HG02642 (cell line): ENCODE results near the gene GPR17.

ENCODE experiments used
- ATAC-seq: cut with Tn5 transposase; IDR thresholded peaks from one replicate; pipeline ENCODE4 v1.9.1; 2021; ENCODE audit warnings: mild to moderate bottlenecking; ENCODE audit not compliant: unreplicated experiment, poor library complexity

Gene GPR17

DNA sequence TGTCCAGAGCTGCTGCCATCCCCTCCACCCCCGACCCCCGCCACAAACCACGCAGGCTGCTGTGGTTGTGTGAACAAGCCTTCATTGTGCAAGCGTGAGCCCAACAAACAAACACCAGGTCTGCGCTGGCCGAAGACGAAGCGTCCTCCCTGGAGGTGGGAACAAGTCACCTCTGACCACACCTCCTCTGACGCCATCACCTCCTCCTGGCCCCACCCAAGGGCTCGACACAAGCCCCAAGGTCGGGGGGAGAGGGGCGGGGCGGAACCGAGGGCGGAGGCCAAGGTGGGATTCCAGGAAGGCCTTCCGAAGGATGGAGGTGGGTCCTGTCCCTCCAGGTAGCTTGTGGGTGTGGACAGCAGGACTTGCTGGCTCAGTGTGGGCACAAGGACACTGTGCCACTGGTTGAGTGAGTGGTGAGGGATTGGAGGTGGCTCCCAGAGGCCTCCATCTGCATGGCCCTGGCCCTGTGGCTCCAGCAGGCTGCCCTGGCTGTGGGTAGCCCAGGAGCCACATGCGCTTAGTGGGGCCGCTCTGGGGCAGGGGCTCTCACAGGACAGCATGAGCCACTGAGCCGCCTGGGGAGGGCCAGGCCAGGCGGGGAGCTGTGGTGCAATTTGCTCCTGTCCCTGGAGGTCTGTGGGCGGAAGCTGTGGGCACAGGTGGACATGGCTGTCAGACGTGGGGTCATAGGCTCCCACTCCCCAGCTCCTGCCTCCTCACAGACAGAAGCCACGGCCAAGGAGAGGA is 7.4 kb upstream of the GPR17 start:
- ATAC-seq, result no peak

DNA sequence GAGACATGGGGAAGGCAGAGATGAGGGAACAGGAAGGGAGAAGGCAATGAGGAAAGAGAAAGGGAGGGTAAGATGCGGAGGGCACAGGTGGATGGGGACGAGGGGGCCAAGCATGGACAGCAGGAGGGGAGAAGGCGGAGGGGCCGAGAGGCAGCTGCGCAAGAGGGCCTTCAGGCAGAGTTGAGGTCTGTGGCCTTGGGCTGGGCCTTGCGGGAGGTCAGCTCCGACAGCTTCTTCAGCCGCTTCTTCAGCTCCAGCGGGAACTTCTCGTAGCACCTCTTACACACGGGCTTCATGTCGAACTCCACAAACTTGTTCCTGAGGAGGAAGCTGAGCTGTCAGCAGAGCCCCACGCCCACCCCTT is 6.9 kb upstream of the GPR17 start:
- ATAC-seq, result no peak

DNA sequence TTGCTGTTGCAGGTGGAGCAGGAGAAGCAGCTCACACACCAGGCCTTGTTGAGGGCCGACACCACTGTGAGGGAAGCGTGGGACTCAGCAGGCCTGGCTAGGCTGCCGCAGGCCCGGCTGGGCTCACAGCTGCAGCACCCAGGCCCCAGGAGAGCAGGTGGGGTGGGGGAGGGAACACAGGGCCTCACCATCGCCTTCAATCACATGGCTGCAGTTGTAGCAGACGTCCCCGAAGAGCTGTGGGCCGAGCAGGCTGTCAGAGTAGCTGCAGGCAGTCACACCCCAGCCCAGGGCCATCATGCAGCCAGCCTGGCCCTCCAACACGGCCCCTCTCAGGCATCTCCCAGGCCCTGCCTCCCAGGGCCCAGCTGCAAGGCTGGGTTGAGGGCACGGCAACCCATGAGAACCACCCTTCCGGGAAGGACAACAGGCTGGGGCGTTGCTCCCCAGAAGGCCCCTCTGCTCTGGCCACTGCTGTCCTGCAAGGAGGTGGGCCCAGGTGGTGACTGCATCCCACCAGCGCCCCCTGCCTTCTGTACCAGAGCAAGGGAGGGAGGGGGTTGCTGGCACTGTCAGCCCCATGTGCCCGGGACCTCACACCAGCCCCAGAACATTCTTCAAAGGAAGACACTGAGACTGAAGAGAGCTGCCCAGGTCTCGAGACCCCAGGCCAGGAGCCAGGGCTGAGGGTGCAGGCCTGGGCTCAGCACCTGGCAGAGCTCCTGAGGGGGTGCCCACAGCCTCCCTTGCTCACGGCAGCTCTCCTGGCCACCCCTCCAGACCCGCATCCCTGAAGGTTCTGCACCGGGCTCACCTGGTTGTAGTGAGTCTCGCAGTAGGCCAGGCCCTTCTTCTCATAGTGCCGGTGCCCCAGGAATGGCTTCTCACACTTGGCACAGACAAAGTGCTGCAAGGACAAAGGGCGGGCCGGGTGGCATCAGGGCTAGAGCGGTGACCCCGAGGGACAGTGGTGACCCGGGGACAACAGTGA is 5.6 kb upstream of the GPR17 start:
- ATAC-seq, result peak; percentile 49

DNA sequence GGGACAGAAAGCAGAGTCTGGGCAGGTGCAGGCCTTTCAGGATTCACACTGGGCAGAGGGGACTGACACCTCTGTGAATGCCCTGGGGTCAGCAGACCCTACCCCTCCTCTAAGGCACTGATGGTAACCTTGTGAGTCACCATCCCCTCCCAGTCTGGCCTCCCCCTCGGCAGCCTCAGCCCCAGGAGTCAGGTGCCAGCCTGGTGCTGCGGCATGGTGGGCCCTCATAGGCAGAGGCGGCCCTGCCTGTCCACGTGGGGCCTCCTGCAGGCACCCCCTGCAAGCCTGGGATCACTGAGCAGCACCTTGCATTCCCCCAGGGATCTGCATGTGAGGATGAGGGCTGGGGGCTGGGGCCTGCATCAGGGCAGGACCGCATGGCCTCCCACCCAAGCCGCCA is 4.8 kb upstream of the GPR17 start:
- ATAC-seq, result no peak

DNA sequence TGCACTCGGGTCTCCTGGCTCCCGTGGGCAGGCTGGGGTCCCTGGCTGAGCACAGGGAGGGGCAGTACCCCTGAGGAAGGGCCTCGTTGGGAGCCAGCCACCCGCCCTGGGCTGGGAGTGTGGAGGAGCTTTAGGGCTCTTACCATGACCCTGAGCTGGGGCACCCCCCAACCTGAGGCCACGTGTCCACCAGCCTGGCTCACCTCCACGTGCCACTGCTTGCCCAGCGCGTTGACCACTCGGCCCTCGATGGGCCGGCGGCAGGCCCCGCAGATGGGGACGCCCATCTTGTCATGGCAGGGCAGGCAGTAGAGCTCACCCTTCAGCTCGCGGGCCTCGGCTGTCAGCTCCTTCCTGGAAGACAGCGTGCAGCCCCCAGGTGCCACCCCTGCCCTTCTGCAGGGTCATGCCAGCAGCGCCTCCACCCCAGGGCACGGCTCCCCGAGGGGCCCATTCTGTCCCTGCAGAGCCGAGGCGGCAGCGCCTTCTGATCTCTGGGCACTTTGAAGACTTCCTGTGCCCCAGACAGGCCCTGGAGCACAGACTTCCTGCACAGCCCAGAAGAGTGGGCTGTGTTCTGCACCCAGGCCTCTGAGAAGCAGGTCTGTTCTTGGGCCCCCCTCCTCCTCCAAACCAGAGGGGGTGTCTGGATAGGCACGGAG is 4.0 kb upstream of the GPR17 start:
- ATAC-seq, result no peak

DNA sequence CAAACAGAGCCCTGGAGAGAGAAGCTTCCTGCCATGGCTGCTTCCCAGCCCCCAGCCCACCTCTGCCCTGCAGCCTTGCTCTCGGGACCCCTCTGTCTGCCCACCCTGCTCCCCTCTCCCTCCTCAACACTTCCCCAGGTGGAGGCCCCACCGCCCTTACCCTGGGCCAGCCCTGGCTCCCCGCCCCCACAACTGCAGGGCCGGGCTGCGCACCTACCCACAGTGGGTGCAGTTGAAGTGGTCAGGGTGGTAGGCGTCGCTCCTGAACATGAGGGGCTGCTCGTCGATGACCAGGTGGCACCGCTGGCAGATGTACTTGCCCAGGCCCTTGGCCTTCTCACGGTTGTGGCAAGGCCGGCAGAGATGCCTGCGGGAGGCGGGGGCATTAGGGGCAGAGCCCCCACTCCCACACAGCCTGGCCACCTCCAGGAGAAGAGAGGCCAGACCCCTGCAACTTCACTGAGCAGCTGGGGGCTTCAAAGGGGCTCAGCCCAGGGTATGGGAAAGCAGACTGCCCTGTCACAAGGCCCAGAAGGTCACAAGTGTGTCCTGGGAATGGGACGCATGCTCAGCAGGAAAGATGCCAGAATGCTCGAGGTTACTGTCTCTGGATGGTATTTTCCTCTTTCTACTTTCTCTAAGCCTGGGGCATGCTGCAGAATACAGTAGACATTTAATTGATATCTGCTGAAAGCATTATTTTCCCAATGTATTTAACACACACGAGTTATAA is 3.1 kb upstream of the GPR17 start:
- ATAC-seq, result no peak

DNA sequence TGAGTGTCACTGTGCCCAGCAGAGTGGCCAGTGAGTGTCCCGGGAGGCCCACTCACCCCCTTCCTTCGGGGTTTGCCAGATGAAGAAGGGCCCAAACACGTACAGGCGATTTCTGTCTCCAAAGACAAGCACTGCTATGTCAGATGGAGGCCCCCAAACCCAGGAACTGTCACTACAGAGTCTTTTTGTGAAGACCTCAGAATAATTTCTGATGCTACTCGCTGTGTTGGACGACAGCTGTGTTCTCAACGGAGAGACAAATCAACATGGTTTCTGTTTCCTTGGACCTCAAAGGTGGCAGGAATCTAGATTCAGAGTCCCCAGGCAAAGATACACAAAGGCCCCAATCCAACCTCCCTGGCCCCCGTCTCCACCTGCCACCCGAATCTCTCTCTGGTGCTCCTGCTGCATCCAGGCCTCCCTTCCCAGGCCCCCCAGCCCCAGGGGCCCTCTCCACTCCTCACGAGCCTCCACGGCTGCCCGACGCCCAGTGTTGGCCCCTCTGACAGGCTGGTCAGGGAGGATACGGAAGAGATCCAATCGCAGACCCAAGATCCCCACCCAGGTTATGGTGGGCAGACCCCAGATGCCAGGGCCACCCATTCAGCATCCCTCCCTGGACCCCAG is 2.4 kb upstream of the GPR17 start:
- no peak for ATAC-seq

DNA sequence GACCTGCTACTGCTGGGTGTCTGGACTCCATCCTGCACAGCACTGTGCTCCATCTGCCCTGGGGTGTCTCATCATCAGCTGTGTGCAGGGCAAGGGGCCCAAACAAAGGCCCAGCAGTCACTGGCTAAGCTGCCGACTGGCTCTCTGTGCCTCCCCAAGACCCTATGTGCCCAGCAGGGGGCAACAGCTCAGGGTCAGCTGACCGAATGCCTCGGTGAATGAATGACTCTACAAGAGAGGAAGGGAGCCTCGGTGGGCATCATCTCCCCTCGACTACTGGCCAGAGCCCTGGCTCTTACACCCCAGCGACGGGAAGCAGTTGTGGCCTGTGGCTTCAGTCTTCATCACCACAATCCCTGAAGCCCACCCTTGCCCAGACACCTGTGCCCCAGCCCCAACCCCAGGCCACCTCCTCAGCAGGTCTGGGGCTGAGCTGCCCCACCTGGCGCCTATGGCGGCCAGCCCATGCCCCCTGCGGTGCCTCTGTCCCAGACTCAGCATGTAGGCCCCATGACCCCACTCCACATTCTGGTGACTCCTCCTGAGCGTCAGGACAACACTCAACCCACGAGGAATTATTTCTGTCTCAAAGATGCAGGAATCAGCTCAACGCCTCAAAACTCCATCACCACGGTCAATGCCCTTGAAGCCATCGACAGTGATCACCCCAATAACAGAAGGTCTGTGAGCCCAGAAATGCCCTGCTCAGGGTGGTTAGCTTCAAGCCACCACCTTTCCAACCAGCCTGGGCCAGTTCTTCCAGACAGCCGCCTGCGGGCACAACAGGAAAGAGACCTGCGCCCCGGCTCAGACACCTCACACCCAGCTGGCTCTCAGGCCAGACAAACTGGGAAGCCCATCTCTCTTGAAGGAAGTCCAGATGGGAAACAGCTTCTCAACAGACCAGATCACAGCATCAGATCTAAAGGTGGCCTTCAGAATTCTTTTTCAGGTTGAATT is 1.6 kb upstream of the GPR17 start:
- no peak for ATAC-seq

DNA sequence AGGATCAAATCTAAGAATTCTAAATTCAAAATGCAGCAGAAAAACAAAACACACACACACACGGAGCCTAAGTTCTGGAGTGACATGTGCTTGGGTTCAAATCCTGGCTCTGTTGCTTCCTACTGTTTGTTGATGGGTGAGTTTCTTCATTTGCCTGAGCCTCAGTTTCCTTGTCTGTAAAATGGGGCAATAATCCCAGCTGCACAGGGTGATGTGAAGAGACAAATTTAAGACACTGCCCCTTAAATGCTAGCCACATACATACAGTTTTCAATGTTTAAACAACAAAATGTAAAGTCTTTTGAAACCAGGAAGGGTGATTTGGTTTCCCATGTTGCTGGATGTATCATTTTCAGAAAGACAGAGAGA is 943 bp upstream of the GPR17 start:
- ATAC-seq, result no peak

DNA sequence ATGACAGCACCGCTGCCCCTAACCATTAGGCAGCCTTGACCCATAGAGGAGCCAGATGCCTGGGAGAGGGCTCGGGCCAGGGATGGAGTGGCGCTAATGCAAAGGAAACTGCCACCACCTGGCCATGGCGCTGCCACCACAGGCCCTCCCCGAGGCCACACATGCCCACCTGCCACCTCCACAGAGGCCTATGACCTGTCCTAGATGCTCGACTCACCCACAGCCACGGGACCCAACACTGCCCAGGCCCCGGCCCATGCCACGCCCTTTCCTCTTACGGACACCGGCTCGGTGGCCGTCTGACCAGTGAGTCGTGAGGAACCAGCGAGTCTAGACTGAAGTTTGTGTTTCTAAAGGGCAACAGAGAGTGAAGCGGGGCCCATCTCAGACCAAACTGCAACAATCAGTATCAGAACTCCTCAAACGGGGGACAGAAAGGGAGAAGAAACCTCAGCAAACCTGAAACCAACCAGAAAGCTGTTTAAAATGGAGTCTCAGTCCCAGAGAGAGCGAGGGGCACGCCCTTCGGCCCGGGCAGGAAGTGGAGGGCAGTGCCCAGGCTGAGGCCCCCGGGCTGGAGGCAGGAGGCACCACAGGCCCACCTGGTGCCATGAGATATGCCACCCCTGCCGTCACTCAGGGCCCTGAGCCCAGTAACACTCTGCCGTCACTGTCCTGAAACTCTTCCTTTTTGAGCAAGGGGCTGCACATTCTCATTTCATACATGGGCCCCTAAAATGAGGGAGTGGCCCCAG is 711 bp downstream of the GPR17 start:
- no peak for ATAC-seq

DNA sequence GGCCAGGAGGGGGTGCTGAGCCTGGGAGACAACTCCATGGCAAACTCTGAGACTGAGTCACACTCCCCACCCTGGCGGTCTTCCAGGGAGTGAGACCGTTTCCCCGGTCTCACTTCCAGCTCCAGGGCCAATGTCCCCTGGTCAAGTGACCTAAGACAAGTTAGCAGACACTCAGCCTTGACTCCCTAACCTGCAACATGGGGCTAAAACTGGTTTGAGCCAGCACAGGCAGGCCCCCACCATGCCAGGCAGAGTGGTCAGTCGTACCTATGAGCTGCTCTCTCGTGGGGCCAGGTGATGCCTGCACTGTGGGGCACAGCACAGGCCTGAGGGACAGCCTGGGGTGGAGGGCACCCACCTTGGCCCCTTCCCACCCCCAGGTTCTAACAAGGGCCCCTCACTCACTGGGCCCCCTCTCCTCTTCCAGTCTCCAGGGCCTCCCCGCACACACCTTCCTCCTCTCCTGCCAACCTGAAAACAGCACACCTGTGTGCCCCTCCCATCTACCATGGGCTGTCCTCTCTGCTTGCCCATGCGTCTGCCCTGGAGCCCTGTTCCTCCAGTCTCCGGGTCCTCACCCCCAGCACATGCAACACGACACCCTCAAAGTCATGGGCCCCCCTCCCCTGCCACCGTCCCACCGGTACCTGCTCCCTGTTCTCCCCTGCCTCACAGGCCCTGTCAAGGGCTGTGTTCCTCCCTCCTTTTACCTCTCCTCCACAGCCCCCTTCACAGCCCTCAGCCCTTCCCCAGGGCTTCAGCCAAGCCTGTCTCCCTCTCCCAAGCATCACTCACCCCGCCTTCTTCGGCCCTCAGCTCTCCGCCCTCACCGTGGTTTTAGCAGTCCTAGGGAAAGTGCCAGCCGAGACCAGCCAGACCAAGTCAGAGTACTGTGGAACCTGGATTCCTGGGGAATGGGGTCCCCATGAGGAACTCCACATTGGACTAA is 1.6 kb downstream of the GPR17 start:
- no peak for ATAC-seq

DNA sequence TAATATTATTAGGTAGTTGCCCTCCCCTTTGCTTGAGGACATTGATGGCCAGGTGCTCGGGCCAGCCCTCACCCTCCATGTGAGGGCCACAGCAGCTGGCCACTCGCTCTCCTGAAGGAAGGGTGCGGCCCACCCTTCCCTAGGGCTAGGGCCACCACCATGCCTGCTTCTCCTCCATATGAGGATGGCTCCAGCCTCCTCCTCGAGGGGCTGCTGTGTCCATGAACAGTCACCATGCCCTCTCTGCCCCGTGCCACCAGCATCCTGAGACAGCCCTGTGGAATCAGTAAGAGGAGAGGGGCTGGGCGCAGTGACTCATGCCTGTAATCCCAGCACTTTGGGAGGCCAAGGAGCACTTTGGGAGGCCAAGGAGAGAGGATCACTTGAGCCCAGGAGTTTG is 2.4 kb downstream of the GPR17 start:
- ATAC-seq, result no peak

DNA sequence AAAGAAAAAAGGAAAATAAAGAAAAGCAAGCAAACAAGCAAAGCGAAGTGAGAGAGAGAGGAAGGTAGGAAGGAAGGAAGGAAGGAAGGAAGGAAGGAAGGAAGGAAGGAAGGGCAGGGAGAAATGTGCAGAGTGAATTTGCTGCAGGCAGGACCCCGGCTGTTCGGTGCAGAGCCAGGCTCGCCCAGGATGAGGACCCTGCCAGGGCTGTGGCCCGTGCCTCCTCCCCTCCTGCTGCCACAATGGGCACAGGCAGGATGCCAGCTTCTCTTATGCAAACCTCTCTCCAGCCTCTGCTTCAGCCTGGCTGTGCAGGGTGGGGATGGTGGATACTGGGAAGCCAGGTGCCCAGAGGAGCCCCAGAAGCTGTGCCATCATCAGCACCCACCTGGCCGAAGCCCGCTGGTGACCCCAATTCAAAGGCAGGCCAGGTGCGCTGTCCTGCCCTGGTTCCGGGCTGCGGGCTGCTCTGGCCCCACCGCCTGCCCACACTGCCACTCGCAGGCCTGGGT is 3.2 kb downstream of the GPR17 start:
- peak; percentile 2 for ATAC-seq

DNA sequence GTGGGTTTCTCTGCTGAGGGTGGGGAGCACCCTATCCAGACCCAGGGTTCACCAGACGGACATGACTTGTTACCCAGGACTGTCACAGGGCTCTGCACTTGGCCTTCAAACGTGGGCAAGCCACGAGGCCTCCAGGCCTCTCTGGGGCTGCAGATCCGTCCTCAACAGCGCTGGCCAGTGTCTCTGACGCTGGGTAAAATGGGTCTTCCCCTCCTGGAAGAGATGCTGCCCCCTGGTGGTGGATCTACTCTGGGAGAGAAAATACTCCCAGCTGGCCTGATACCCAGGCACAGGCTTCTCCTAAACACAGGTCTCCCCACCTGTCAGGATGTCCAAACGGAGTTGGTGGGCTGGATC is 3.7 kb downstream of the GPR17 start:
- peak; percentile 58 for ATAC-seq

DNA sequence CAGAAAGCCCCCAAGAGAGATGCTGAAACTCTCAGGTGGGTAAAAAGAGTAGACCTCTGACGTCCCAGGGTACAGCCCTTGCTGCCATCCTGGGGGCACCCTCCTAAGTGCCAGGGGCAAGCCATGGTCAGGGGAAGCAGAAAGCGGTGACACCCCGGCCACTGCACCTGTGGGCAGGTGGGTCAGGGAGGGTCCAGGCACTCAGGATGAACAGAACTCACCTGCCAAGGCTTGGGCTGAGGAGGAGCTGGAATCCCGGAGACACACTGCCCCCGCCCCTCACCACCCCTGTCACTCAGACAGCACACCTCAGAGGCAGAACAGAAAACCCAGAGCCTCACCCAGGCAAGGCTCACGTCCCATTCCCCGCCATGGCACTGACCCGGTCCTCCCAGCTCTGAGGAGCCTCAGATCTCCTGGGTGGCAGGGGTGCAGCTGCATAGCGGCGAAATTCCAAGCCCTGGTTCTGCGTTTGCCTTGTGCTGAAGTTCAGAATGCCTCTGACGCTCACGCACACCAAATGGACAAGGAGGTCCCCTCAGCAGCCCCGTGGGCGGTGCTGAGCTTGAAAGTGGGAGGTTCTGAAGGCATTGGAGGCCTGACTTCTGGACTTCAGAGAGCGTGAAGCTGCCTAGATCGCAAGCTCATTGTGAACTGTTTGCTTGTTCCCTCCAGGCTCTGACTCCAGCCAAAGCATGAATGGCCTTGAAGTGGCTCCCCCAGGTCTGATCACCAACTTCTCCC is 4.3 kb downstream of the GPR17 start:
- no peak for ATAC-seq

DNA sequence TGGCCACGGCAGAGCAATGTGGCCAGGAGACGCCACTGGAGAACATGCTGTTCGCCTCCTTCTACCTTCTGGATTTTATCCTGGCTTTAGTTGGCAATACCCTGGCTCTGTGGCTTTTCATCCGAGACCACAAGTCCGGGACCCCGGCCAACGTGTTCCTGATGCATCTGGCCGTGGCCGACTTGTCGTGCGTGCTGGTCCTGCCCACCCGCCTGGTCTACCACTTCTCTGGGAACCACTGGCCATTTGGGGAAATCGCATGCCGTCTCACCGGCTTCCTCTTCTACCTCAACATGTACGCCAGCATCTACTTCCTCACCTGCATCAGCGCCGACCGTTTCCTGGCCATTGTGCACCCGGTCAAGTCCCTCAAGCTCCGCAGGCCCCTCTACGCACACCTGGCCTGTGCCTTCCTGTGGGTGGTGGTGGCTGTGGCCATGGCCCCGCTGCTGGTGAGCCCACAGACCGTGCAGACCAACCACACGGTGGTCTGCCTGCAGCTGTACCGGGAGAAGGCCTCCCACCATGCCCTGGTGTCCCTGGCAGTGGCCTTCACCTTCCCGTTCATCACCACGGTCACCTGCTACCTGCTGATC is 4.9 kb downstream of the GPR17 start:
- ATAC-seq, result no peak
